Endothelial cell of umbilical vein (primary cell): ENCODE measurements around the gene LPP. TPM values are rescaled to one million over a fixed set of nuclear protein-coding genes. Genes with fewer than 3 reads are reported as not detected.

Source experiments
- BruUV-seq: library from RNA; stranded (reverse); fragments of 400-500 nt; replicated peaks from 2 replicates; lab custom pipeline; 2021; lab: Mats Ljungman, UMichigan
- CTCF ChIA-PET: fragments of 300-600, 350-600 bp; sonication (Branson Sonifier 250); formaldehyde crosslinking; loops from one replicate; lab custom pipeline; 2021; ENCODE audit warnings: antibody characterized with exemption, inconsistent platforms; lab: Charles Lee
- POLR2A ChIA-PET: fragments of 300-600, 350-600 bp; sonication (Branson Sonifier 250); formaldehyde crosslinking; loops from one replicate; lab custom pipeline; 2021; ENCODE audit warnings: antibody characterized with exemption, inconsistent platforms; lab: Charles Lee
- DNase-seq: peaks from one replicate; pipeline ENCODE4 v3.0.0-alpha.2; 2011; ENCODE audit warnings: low read depth, low spot score
- FAIRE-seq: peaks from 2 replicates; lab custom pipeline; 2011; peaks lifted over from hg19 to GRCh38; lab: Jason Lieb, UNC
- H2AFZ ChIP-seq: 2 replicates; pipeline ENCODE4 v1.6.0; 2012; ENCODE audit warnings: low read depth, low read length, control low read depth, inconsistent platforms
- H3K27ac ChIP-seq: 2 replicates; pipeline ENCODE4 v1.5.1; 2011; ENCODE audit warnings: low read depth, mild to moderate bottlenecking, control low read depth, low read length, moderate library complexity; ENCODE audit not compliant: insufficient read depth
- H3K27me3 ChIP-seq, 2 experiments: 2 replicates each; pipeline versions ENCODE4 v1.6.0 to v1.6.1; 2011; ENCODE audit warnings: low read length in 2 of 2, mixed read lengths in 1 of 2; ENCODE audit not compliant: control insufficient read depth in 2 of 2, insufficient read depth in 2 of 2
- H3K36me3 ChIP-seq, 2 experiments: 2 replicates in 1 of 2; 3 replicates in 1 of 2; pipeline ENCODE4 v1.5.1; 2011; ENCODE audit warnings: low read length in 2 of 2, mild to moderate bottlenecking in 1 of 2, moderate library complexity in 1 of 2; ENCODE audit not compliant: control insufficient read depth in 2 of 2, insufficient read depth in 2 of 2; ENCODE audit errors: extremely low read depth in 1 of 2
- H3K4me1 ChIP-seq: 3 replicates; pipeline ENCODE4 v1.5.1; 2011; ENCODE audit warnings: mild to moderate bottlenecking, low read length; ENCODE audit not compliant: control insufficient read depth, insufficient read depth; ENCODE audit errors: extremely low read depth
- H3K4me2 ChIP-seq: 2 replicates; pipeline ENCODE4 v1.6.1; 2011; ENCODE audit warnings: low read length, control low read depth, mixed read lengths; ENCODE audit not compliant: insufficient read depth
- H3K4me3 ChIP-seq, 3 experiments: fragments of 200-600 bp in 1 of 3; sonication (generic), shearing (Covaris generic) in 1 of 3; replicated peaks in 1 of 3; 2 replicates each; pipeline ENCODE4 v1.5.1; 2011 to 2016; ENCODE audit warnings: control low read depth in 3 of 3, low read length in 3 of 3, mild to moderate bottlenecking in 2 of 3, inconsistent platforms in 1 of 3, low read depth in 1 of 3, moderate library complexity in 1 of 3; ENCODE audit not compliant: insufficient read depth in 1 of 3
- H3K79me2 ChIP-seq: 2 replicates; pipeline ENCODE4 v1.6.0; 2012; ENCODE audit warnings: low read length, inconsistent platforms; ENCODE audit not compliant: control insufficient read depth, insufficient read depth
- H3K9ac ChIP-seq: replicated peaks from 2 replicates; pipeline ENCODE3; 2011; ENCODE audit warnings: low read length, control low read depth; ENCODE audit not compliant: insufficient read depth; ENCODE audit errors: extremely low read depth
- H3K9me1 ChIP-seq: replicated peaks from 3 replicates; pipeline ENCODE4 v1.6.0; 2011; ENCODE audit warnings: mild to moderate bottlenecking, low read length; ENCODE audit not compliant: control insufficient read depth, insufficient read depth; ENCODE audit errors: extremely low read depth
- H3K9me3 ChIP-seq: replicated peaks from 2 replicates; pipeline ENCODE4 v1.5.1; 2012; ENCODE audit warnings: low read length, inconsistent platforms; ENCODE audit not compliant: control insufficient read depth, insufficient read depth
- H4K20me1 ChIP-seq: replicated peaks from 2 replicates; pipeline ENCODE3; 2011; ENCODE audit warnings: mild to moderate bottlenecking, low read length; ENCODE audit not compliant: control insufficient read depth, insufficient read depth; ENCODE audit errors: extremely low read depth
- CTCF ChIP-seq, 2 donors: IDR thresholded peaks; 1 replicate in 1 of 2; 2 replicates in 1 of 2; pipeline ENCODE4 v1.5.1; 2011; ENCODE audit warnings: low read length in 2 of 2, mild to moderate bottlenecking in 2 of 2, moderate library complexity in 2 of 2, control low read depth in 1 of 2, inconsistent platforms in 1 of 2, low read depth in 1 of 2; ENCODE audit not compliant: insufficient read depth in 1 of 2; ENCODE audit errors: extremely low read depth in 1 of 2
- EZH2 ChIP-seq: IDR thresholded peaks from 2 replicates; pipeline ENCODE4 v1.6.1; 2012; ENCODE audit warnings: borderline replicate concordance, low read depth, mild to moderate bottlenecking, moderate library complexity, low read length, inconsistent platforms; ENCODE audit not compliant: severe bottlenecking
- FOS ChIP-seq: IDR thresholded peaks from 2 replicates; pipeline ENCODE4 v1.6.1; 2011; ENCODE audit warnings: mild to moderate bottlenecking, low read length, moderate library complexity, borderline replicate concordance; ENCODE audit not compliant: insufficient read depth
- JUN ChIP-seq: IDR thresholded peaks from 2 replicates; pipeline ENCODE4 v1.6.1; 2011; ENCODE audit warnings: borderline replicate concordance, low read depth; ENCODE audit not compliant: insufficient read length, insufficient read depth
- MYC ChIP-seq: IDR thresholded peaks from one replicate; pipeline ENCODE4 v1.6.1; 2011; ENCODE audit warnings: mild to moderate bottlenecking, low read depth, low read length
- POLR2A ChIP-seq: IDR thresholded peaks from 2 replicates; pipeline ENCODE4 v1.6.1; 2012; ENCODE audit warnings: low read depth, mild to moderate bottlenecking, control low read depth, low read length
- dilution Hi-C: fragments of 300-500 bp; cut with MboI; formaldehyde crosslinking; loops from one replicate; pipeline ENCODE4 v1.15.0; 2019; ENCODE audit warnings: low sequenced_read_pairs; ENCODE audit not compliant: extremely low pct_ligation_motif_present
- intact Hi-C: fragments of 100-400 bp; cut with micrococcal nuclease; formaldehyde crosslinking; loops from one replicate; pipeline ENCODE4 v1.10.0; 2022
- polyA plus RNA-seq, 4 experiments: library from polyadenylated mRNA; depleted of rRNA in 3 of 4; stranded (reverse) in 3 of 4; unstranded in 1 of 4; fragments of >200 nt; gene quantifications; 2 replicates each; pipeline versions ENCODE4 v1.2.1 to v1.2.3, GENCODE V29; 2011 to 2012; ENCODE audit warnings: missing spikeins in 1 of 4
- total RNA-seq: library from RNA; stranded (reverse); gene quantifications from 2 replicates; pipeline ENCODE4 v1.2.3, GENCODE V29; 2021

LPP gene
- total and polyA plus RNA-seq, 2 donors (not counting 3 experiments of a cell fraction or from before 2014, with no cell fraction given): 16.9 to 153 TPM

- no peak overlapping the region for H3K4me2 ChIP-seq
- DNase-seq (no peak), FAIRE-seq (no peak)
- intact Hi-C loops: loop anchor here (2.0 kb wide), 1 partner anchor 15 kb away; no protein-coding TSS in a partner anchor
- H3K4me1 ChIP-seq: peaks cover 3% of the 10 kb centered on the region
- H3K27me3 ChIP-seq: no peaks in the 10 kb centered on the region
- TF ChIP-seq POLR2A (no peak), CTCF (IDR thresholded peaks at IDR 0.05; ENCODE audit: extremely low read depth in 1 of 2, insufficient read depth in 1 of 2, low read depth in 1 of 2, low read length in 2 of 2) (no peak), MYC (no peak)
- POLR2A ChIA-PET: no interaction called here
- no peaks in the 10 kb centered on the region for H3K9me3 ChIP-seq
- dilution Hi-C loops: loop anchor here (25.0 kb wide), 1 partner anchor 935 kb away; the partner anchor contains the start of gene BCL6
- H3K79me2 ChIP-seq: no peaks in the 10 kb centered on the region
- H3K27ac ChIP-seq: no peak overlapping the region
- no peaks in the 10 kb centered on the region for H3K9me1 ChIP-seq
- no peak overlapping the region for H3K4me3 ChIP-seq
- H2AFZ ChIP-seq: no peak overlapping the region
- BruUV-seq: no TSS peak
- H3K36me3 ChIP-seq: no peaks in the 10 kb centered on the region
- H4K20me1 ChIP-seq: no peaks in the 10 kb centered on the region
- CTCF ChIA-PET: interaction anchor here (0.8 to 3.2 kb wide), 9 partner anchors 8 to 931 kb away, joined by 3 to 11 read pairs (median 4); no protein-coding TSS in a partner anchor
- H3K9ac ChIP-seq: no peak overlapping the region
Measured at GRCh38 chr3:188671971-188672370, 518.0 kb downstream of the LPP start.

GRCh38 chr3:188672840-188673239, 518.9 kb downstream of the LPP start:
- TF ChIP-seq EZH2 (no peak), JUN (no peak), FOS (no peak), POLR2A (no peak)
- dilution Hi-C loops (loop anchor here (25.0 kb wide), 1 partner anchor 936 kb away; the partner anchor contains the start of gene BCL6), intact Hi-C loops (no loop called here)
- Histone ChIP-seq H3K9ac (no peak overlapping the region), H3K27me3 (no peaks in the 10 kb centered on the region), H3K27ac (no peak overlapping the region), H3K9me3 (no peaks in the 10 kb centered on the region), H3K4me3 (no peak overlapping the region), H2AFZ (no peak overlapping the region), H3K79me2 (no peaks in the 10 kb centered on the region), H3K4me2 (no peak overlapping the region), H3K36me3 (no peaks in the 10 kb centered on the region), H3K4me1 (no peaks in the 10 kb centered on the region), H3K9me1 (no peaks in the 10 kb centered on the region), H4K20me1 (no peaks in the 10 kb centered on the region)
- DNase-seq: no peak
- CTCF ChIA-PET: interaction anchor here (1.1 to 3.2 kb wide), 8 partner anchors 9 to 925 kb away, joined by 3 to 11 read pairs (median 4); no protein-coding TSS in a partner anchor
- no TSS peak for BruUV-seq
- POLR2A ChIA-PET: no interaction called here
- no peak for FAIRE-seq
